A549 (cell line): ENCODE measurements around the gene FILIP1L. TPM values are rescaled to one million over a fixed set of nuclear protein-coding genes. Genes with fewer than 3 reads are reported as not detected.
A peak's percentile ranks its signal among the peaks of the same experiment; 100 is the strongest.

ENCODE experiments used
- ATAC-seq, 2 experiments: fragments of 200-7000 bp in 1 of 2; fragments of >200 bp in 1 of 2; cut with Nextera tagmentation in 1 of 2; cut with Tn5 transposase in 1 of 2; 3 replicates each; pipeline versions ENCODE4 v1.8.0 to v1.9.1; 2018 to 2020; ENCODE audit warnings: mild to moderate bottlenecking in 1 of 2, moderate library complexity in 1 of 2
- CTCF ChIA-PET: fragments of 300-600 bp; sonication (Branson Sonifier 250); formaldehyde crosslinking; extraction: SDS; loops from one replicate; lab custom pipeline; 2021; ENCODE audit warnings: antibody characterized with exemption, inconsistent platforms; lab: Yijun Ruan, JAX
- POLR2A ChIA-PET: fragments of 350-600 bp; formaldehyde crosslinking; extraction: SDS; loops from one replicate; lab custom pipeline; 2021; ENCODE audit warnings: antibody characterized with exemption, inconsistent platforms; lab: Yijun Ruan, JAX
- DNase-seq, 2 experiments: peaks; one replicate each; pipeline versions ENCODE4 v3.0.0 to v3.0.0-alpha.2; 2011 to 2016; ENCODE audit warnings: low read depth in 1 of 2, low spot score in 1 of 2
- FAIRE-seq: peaks from 2 replicates; lab custom pipeline; 2011; peaks lifted over from hg19 to GRCh38; lab: Jason Lieb, UNC
- H3K27ac ChIP-seq, 2 experiments: fragments of >200 bp; sonication (Bioruptor Twin); formaldehyde crosslinking; 3 replicates each; pipeline ENCODE4 v1.5.1; 2016 to 2017
- H3K4me1 ChIP-seq: fragments of >200 bp; sonication (Bioruptor Twin); formaldehyde crosslinking; 3 replicates; pipeline ENCODE4 v1.6.1; 2016
- H3K4me2 ChIP-seq: fragments of >200 bp; sonication (Bioruptor Twin); formaldehyde crosslinking; 3 replicates; pipeline ENCODE4 v1.6.1; 2016
- H3K4me3 ChIP-seq: fragments of >200 bp; sonication (Bioruptor Twin); formaldehyde crosslinking; 3 replicates; pipeline ENCODE4 v1.5.1; 2016
- H3K9me3 ChIP-seq: fragments of >200 bp; sonication (Bioruptor Twin); formaldehyde crosslinking; 3 replicates; pipeline ENCODE4 v1.6.1; 2016
- BHLHE40 ChIP-seq: IDR thresholded peaks from 2 replicates; pipeline ENCODE4 v1.6.1; 2012; ENCODE audit warnings: low read depth, low read length, inconsistent platforms
- CBX2 ChIP-seq: fragments of 200-600 bp; sonication (generic); IDR thresholded peaks from 2 replicates; pipeline ENCODE4 v1.6.1; 2016; ENCODE audit warnings: low read depth, mild to moderate bottlenecking, borderline replicate concordance
- CHD4 ChIP-seq: fragments of 200-600 bp; sonication (generic); IDR thresholded peaks from 2 replicates; pipeline ENCODE4 v1.6.1; 2016; ENCODE audit warnings: antibody characterized with exemption, mild to moderate bottlenecking, borderline replicate concordance
- EHF ChIP-seq: fragments of 250-450 bp; sonication (Bioruptor Pico); IDR thresholded peaks from 2 replicates; pipeline ENCODE4 v1.5.0; 2020; ENCODE audit warnings: mild to moderate bottlenecking
- EHMT2 ChIP-seq: fragments of 200-600 bp; sonication (generic); IDR thresholded peaks from 2 replicates; pipeline ENCODE4 v1.6.1; 2016; ENCODE audit warnings: antibody characterized with exemption, low read depth, mild to moderate bottlenecking, moderate library complexity
- ELK1 ChIP-seq: fragments of 150-350 bp; IDR thresholded peaks from 2 replicates; pipeline ENCODE4 v1.6.1; 2014; ENCODE audit warnings: low read depth, mild to moderate bottlenecking, low read length
- FOSB ChIP-seq: fragments of 250-450 bp; sonication (Bioruptor Pico); IDR thresholded peaks from 2 replicates; pipeline ENCODE4 v1.5.0; 2020; ENCODE audit warnings: mild to moderate bottlenecking, moderate library complexity
- GATA3 ChIP-seq: IDR thresholded peaks from 2 replicates; pipeline ENCODE4 v1.6.1; 2012; ENCODE audit warnings: borderline replicate concordance
- HEYL ChIP-seq: fragments of 250-450 bp; sonication (Bioruptor Pico); IDR thresholded peaks from 2 replicates; pipeline ENCODE4 v1.8.0; 2021; ENCODE audit warnings: mild to moderate bottlenecking, moderate library complexity
- HMGXB4 ChIP-seq: fragments of 250-450 bp; sonication (Bioruptor Pico); IDR thresholded peaks from 2 replicates; pipeline ENCODE4 v1.5.0; 2021; ENCODE audit warnings: mild to moderate bottlenecking, moderate library complexity, borderline replicate concordance
- HOXA7 ChIP-seq: fragments of 250-450 bp; sonication (Bioruptor Pico); IDR thresholded peaks from 2 replicates; pipeline ENCODE4 v1.5.0; 2020; ENCODE audit warnings: mild to moderate bottlenecking, moderate library complexity
- HOXB13 ChIP-seq: fragments of 250-450 bp; sonication (Bioruptor Pico); IDR thresholded peaks from 2 replicates; pipeline ENCODE4 v1.5.0; 2020; ENCODE audit warnings: low read depth, mild to moderate bottlenecking, moderate library complexity
- JUNB ChIP-seq: fragments of >200 bp; sonication (Bioruptor Twin); formaldehyde crosslinking; IDR thresholded peaks from 2 replicates; pipeline ENCODE4 v1.6.1; 2016
- KDM1A ChIP-seq: fragments of 200-600 bp; sonication (generic); IDR thresholded peaks from 2 replicates; pipeline ENCODE4 v1.6.1; 2016; ENCODE audit warnings: low read depth, mild to moderate bottlenecking
- KDM5A ChIP-seq: fragments of 200-600 bp; sonication (generic); IDR thresholded peaks from 2 replicates; pipeline ENCODE4 v1.6.1; 2016; ENCODE audit warnings: antibody characterized with exemption, mild to moderate bottlenecking
- NFE2L2 ChIP-seq: fragments of 150-350 bp; conservative IDR thresholded peaks from 2 replicates; pipeline ENCODE4 v1.6.1; 2014; ENCODE audit warnings: low read length
- NPAS2 ChIP-seq: fragments of 250-450 bp; sonication (Bioruptor Pico); IDR thresholded peaks from 2 replicates; pipeline ENCODE4 v1.8.0; 2022; ENCODE audit warnings: mild to moderate bottlenecking, moderate library complexity, borderline replicate concordance
- NR3C1 ChIP-seq: fragments of >200 bp; sonication (Bioruptor Twin); formaldehyde crosslinking; IDR thresholded peaks from 3 replicates; pipeline ENCODE4 v1.6.1; 2017
- PBX3 ChIP-seq: IDR thresholded peaks from 2 replicates; pipeline ENCODE4 v1.6.1; 2012
- PHF8 ChIP-seq: fragments of 200-600 bp; sonication (generic); IDR thresholded peaks from 2 replicates; pipeline ENCODE4 v1.6.1; 2016; ENCODE audit warnings: low read depth, mild to moderate bottlenecking, antibody characterized with exemption, moderate library complexity, borderline replicate concordance
- POLR2A ChIP-seq: IDR thresholded peaks from 2 replicates; pipeline ENCODE4 v1.6.1; 2012; ENCODE audit warnings: mild to moderate bottlenecking, low read length
- RARB ChIP-seq: fragments of 250-450 bp; sonication (Bioruptor Pico); IDR thresholded peaks from 2 replicates; pipeline ENCODE4 v1.8.0; 2021; ENCODE audit warnings: mild to moderate bottlenecking, moderate library complexity
- RCOR1 ChIP-seq: fragments of 150-350 bp; IDR thresholded peaks from 2 replicates; pipeline ENCODE4 v1.6.1; 2014; ENCODE audit warnings: antibody characterized with exemption, low read length, low read depth
- SMC3 ChIP-seq: fragments of >200 bp; sonication (Bioruptor Twin); formaldehyde crosslinking; IDR thresholded peaks from 3 replicates; pipeline ENCODE4 v1.6.1; 2018; ENCODE audit warnings: inconsistent platforms
- TP53 ChIP-seq: fragments of 250-450 bp; sonication (Bioruptor Pico); IDR thresholded peaks from 2 replicates; pipeline ENCODE4 v1.5.0; 2021; ENCODE audit warnings: mild to moderate bottlenecking, moderate library complexity
- ZNF302 ChIP-seq: fragments of 250-450 bp; sonication (Bioruptor Pico); IDR thresholded peaks from 2 replicates; pipeline ENCODE4 v1.9.0; 2021; ENCODE audit warnings: inconsistent platforms, mild to moderate bottlenecking, moderate library complexity
- ZSCAN20 ChIP-seq: fragments of 250-450 bp; sonication (Bioruptor Pico); IDR thresholded peaks from 2 replicates; pipeline ENCODE4 v1.8.0; 2022; ENCODE audit warnings: mild to moderate bottlenecking, moderate library complexity
- WGBS: methylation state at CpG from one replicate; pipeline ENCODE4 v1.1.6; 2017; ENCODE audit errors: missing lambda C conversion rate; 5-methylcytosine and 5-hydroxymethylcytosine counted together
- polyA plus RNA-seq, 4 experiments: library from polyadenylated mRNA; depleted of rRNA in 3 of 4; stranded (reverse); fragments of >200 nt; fragmentation: RNase III in 1 of 4; extraction: RNeasy Plus Mini Kit Qiagen cat#74134 plus additional on column Dnase treatment in 1 of 4; gene quantifications; 2 replicates in 3 of 4; 3 replicates in 1 of 4; pipeline ENCODE4 v1.2.3, GENCODE V29; 2011 to 2017

The FILIP1L gene
- polyA plus RNA-seq, 2 of the 4 experiments (the other 2 are of a cell fraction) = 0.19 to 0.45 TPM

- TF ChIP-seq HEYL (CRISPR knock-in tag) (no peak), ELK1 (no peak), NR3C1 (no peak), RARB (CRISPR knock-in tag) (no peak), BHLHE40 (no peak), NPAS2 (no peak), CBX2 (no peak), PBX3 (no peak), HOXA7 (no peak), KDM5A (no peak)
- TF ChIP-seq, all 56 proteins: peak for 0
- H3K27ac ChIP-seq = no peak overlapping the region
- peak; percentile 44 to 71; a peak in 4 of 6 replicates for ATAC-seq
- no peak overlapping the region for H3K4me2 ChIP-seq
- FAIRE-seq = no peak
- WGBS = 95% methylated on average over 3 of the region's 3 CpGs
- CTCF ChIA-PET = no interaction called here
- H3K4me1 ChIP-seq = no peaks in the 10 kb centered on the region
- DNase-seq = no peak
- H3K9me3 ChIP-seq = no peaks in the 10 kb centered on the region
- no peak overlapping the region for H3K4me3 ChIP-seq
- POLR2A ChIA-PET = no interaction called here
These were observed 228.4 kb downstream of the FILIP1L start for GRCh38 chr3:99885851-99886250.

GRCh38 chr3:99885085-99885484 is 229.2 kb downstream of the FILIP1L start:
- no peak overlapping the region for H3K4me3 ChIP-seq
- H3K4me2 ChIP-seq = no peak overlapping the region
- no peak overlapping the region for H3K27ac ChIP-seq
- no peaks in the 10 kb centered on the region for H3K4me1 ChIP-seq
- H3K9me3 ChIP-seq = no peaks in the 10 kb centered on the region
- WGBS = 90% methylated on average over 1 of the region's 1 CpG
- ChIA-PET CTCF (interaction anchor here (1.1 kb wide), 1 partner anchor 42 kb away, joined by 3 read pairs; no protein-coding TSS in a partner anchor), POLR2A (no interaction called here)
- FAIRE-seq (peak; percentile 7), DNase-seq (no peak), ATAC-seq (no peak)
- TF ChIP-seq JUNB = no peak
- TF ChIP-seq NFE2L2 = no peak
- no peak for TF ChIP-seq KDM1A
- no peak for TF ChIP-seq RARB (CRISPR knock-in tag)
- no peak for TF ChIP-seq POLR2A
- no peak for TF ChIP-seq HOXB13 (CRISPR knock-in tag)
- no peak for TF ChIP-seq TP53 (CRISPR knock-in tag)
- TF ChIP-seq NR3C1 = no peak

GRCh38 chr3:99884484-99884883 is 229.8 kb downstream of the FILIP1L start:
- ATAC-seq (no peak), DNase-seq (no peak), FAIRE-seq (no peak)
- WGBS = 82% methylated on average over 2 of the region's 2 CpGs
- Histone ChIP-seq H3K4me1 (no peaks in the 10 kb centered on the region), H3K4me2 (no peak overlapping the region), H3K4me3 (no peak overlapping the region), H3K9me3 (no peaks in the 10 kb centered on the region), H3K27ac (no peak overlapping the region)
- ChIA-PET CTCF (interaction anchor here (0.7 to 1.1 kb wide), 3 partner anchors 8 to 41 kb away, joined by 3 to 4 read pairs (median 3); no protein-coding TSS in a partner anchor), POLR2A (no interaction called here)
- TF ChIP-seq CBX2 (no peak), EHF (no peak), ZNF302 (CRISPR knock-in tag) (no peak), ZSCAN20 (CRISPR knock-in tag) (no peak), FOSB (CRISPR knock-in tag) (no peak)

- CTCF ChIA-PET = no interaction called here
- FAIRE-seq (no peak), ATAC-seq (no peak)
- H3K27ac ChIP-seq = no peak overlapping the region
- TF ChIP-seq PHF8 = no peak
- no peak for TF ChIP-seq ZNF302 (CRISPR knock-in tag)
- no peak for TF ChIP-seq EHMT2
- no peak for TF ChIP-seq NFE2L2
- TF ChIP-seq HEYL (CRISPR knock-in tag) = no peak
- TF ChIP-seq SMC3 = no peak
- no peak for TF ChIP-seq RCOR1
- no peak for TF ChIP-seq GATA3
- no peak for TF ChIP-seq CBX2
- no peak for TF ChIP-seq HMGXB4 (CRISPR knock-in tag)
- TF ChIP-seq CHD4 = no peak
- TF ChIP-seq NPAS2 = no peak
- TF ChIP-seq, all 56 proteins: peak for 0
- H3K4me1 ChIP-seq = no peaks in the 10 kb centered on the region
- H3K9me3 ChIP-seq = no peaks in the 10 kb centered on the region
- no peak overlapping the region for H3K4me2 ChIP-seq
- no peak for DNase-seq
- H3K4me3 ChIP-seq = no peak overlapping the region
- POLR2A ChIA-PET = no interaction called here
- 91% methylated on average over 1 of the region's 1 CpG for WGBS
These were observed 230.6 kb downstream of the FILIP1L start for GRCh38 chr3:99883693-99884092.
